H1 (cell line): ENCODE data around the gene RECK. TPM values are rescaled to one million over a fixed set of nuclear protein-coding genes. Genes with fewer than 3 reads are reported as not detected.

Source experiments
- EGR1 ChIP-seq: IDR thresholded peaks from 2 replicates; pipeline ENCODE4 v1.6.1; 2011; ENCODE audit warnings: low read depth, low read length, borderline replicate concordance
- MAFK ChIP-seq: IDR thresholded peaks from 2 replicates; pipeline ENCODE4 v1.6.1; 2012; ENCODE audit warnings: low read depth, mild to moderate bottlenecking, improper control_type of control experiment, low read length
- polyA plus RNA-seq, 7 experiments: library from polyadenylated mRNA; depleted of rRNA in 3 of 7; stranded (reverse) in 5 of 7; unstranded in 2 of 7; fragments of >200 nt in 5 of 7; fragments of 200-250 nt in 2 of 7; gene quantifications; 1 replicate in 5 of 7; 2 replicates in 1 of 7; 4 replicates in 1 of 7; pipeline versions ENCODE4 v1.2.1 to v1.2.3, GENCODE V29; 2011 to 2013; ENCODE audit warnings: missing spikeins in 2 of 7, mixed read lengths in 2 of 7
- total RNA-seq: library from RNA; stranded (reverse); fragmentation: NEBNext Ultra II Directional; extraction: Animal tissue kit (Norgen Biotek cat#: 25700); gene quantifications from 2 replicates; pipeline ENCODE4 v1.2.1, GENCODE V29; 2021

The RECK gene
- total and polyA plus RNA-seq, 2 of the 8 experiments (the other 6 are each of a cell fraction or from before 2014, with no cell fraction given), result 5.4 to 9.8 TPM

DNA sequence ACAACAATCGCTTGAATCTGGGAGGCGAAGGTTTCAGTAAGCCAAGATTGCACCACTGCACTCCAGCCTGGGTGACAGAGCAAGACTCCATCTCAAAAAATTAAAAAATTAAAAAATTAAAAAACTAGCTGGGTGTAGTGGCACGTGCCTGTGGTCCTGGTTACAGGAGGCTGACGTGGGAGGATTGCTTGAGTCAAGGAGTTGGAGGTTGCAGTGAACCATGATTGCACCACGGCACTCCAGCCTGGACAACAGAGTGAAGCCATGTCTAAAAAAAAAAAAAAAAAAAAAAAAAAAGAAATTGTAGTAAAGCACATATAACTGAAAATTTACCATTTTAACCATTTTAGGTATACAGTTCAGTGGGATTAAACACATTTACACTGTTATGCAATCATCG is 119.4 kb downstream of the RECK start (continued):
- TF ChIP-seq EGR1, result no peak
- TF ChIP-seq MAFK, result no peak
